ENCODE data around the gene RMI2. TPM values are rescaled to one million over a fixed set of nuclear protein-coding genes. Genes with fewer than 3 reads are reported as not detected.

The RMI2 gene
- total RNA-seq, 2 donors from 2014 or later, result 55.2 to 62.3 TPM

GRCh38 chr16:11359370-11359769 is 14.1 kb downstream of the RMI2 start:
- no peak overlapping the region for H3K27ac Mint-ChIP-seq
- Histone ChIP-seq H3K36me3 (ENCODE audit: control insufficient read depth, insufficient read depth, low read length) (no peaks in the 10 kb centered on the region), H3K9me3 (ENCODE audit: control insufficient read depth, low read length) (no peaks in the 10 kb centered on the region), H3K27ac (ENCODE audit: low read depth, low read length) (no peak overlapping the region), H3K4me1 (ENCODE audit: control insufficient read depth, insufficient read depth, low read length) (peaks cover 7% of the 10 kb centered on the region), H3K9ac (ENCODE audit: extremely low read depth, low read length, poor library complexity, severe bottlenecking) (no peak overlapping the region), H3K4me3 (ENCODE audit: low read length) (no peak overlapping the region), H3K27me3 (ENCODE audit: control insufficient read depth, insufficient read depth, low read length, poor library complexity, severe bottlenecking) (no peaks in the 10 kb centered on the region)
- H3K27me3 Mint-ChIP-seq (ENCODE audit: insufficient read depth), result no peaks in the 10 kb centered on the region
- peak; percentile 44 for DNase-seq
- WGBS, 2 experiments (ENCODE audit: insufficient coverage in 1 of 2, insufficient read length in 1 of 2), result 86 to 92% methylated on average over 5 of the region's 5 CpGs
- H3K4me1 Mint-ChIP-seq, result peaks cover 21% of the 10 kb centered on the region
- H3K4me3 Mint-ChIP-seq, result no peak overlapping the region
- no peaks in the 10 kb centered on the region for H3K36me3 Mint-ChIP-seq (ENCODE audit: low read depth)
- TF ChIP-seq CTCF (conservative IDR thresholded peaks at IDR 0.05), result no peak
- H3K9me3 Mint-ChIP-seq, result no peaks in the 10 kb centered on the region

- Histone ChIP-seq H3K27ac (ENCODE audit: low read depth, low read length) (no peak overlapping the region), H3K36me3 (ENCODE audit: control insufficient read depth, insufficient read depth, low read length) (no peaks in the 10 kb centered on the region), H3K4me3 (ENCODE audit: low read length) (no peak overlapping the region), H3K9me3 (ENCODE audit: control insufficient read depth, low read length) (no peaks in the 10 kb centered on the region), H3K4me1 (ENCODE audit: control insufficient read depth, insufficient read depth, low read length) (peaks cover 3% of the 10 kb centered on the region), H3K9ac (ENCODE audit: extremely low read depth, low read length, poor library complexity, severe bottlenecking) (no peak overlapping the region), H3K27me3 (ENCODE audit: control insufficient read depth, insufficient read depth, low read length, poor library complexity, severe bottlenecking) (no peaks in the 10 kb centered on the region)
- 92 to 94% methylated on average over 10 to 13 of the region's 13 CpGs for WGBS, 2 experiments (ENCODE audit: insufficient coverage in 1 of 2, insufficient read length in 1 of 2)
- Mint-ChIP-seq H3K9me3 (no peaks in the 10 kb centered on the region), H3K4me3 (no peak overlapping the region), H3K4me1 (peaks cover 22% of the 10 kb centered on the region), H3K36me3 (ENCODE audit: low read depth) (no peaks in the 10 kb centered on the region), H3K27me3 (ENCODE audit: insufficient read depth) (no peaks in the 10 kb centered on the region), H3K27ac (no peak overlapping the region)
- TF ChIP-seq CTCF (conservative IDR thresholded peaks at IDR 0.05), result no peak
- no peak for DNase-seq
These were observed 15.5 kb downstream of the RMI2 start for GRCh38 chr16:11360641-11361373.

- Histone ChIP-seq H3K9me3 (ENCODE audit: control insufficient read depth, low read length) (no peaks in the 10 kb centered on the region), H3K4me1 (ENCODE audit: control insufficient read depth, insufficient read depth, low read length) (peaks cover 2% of the 10 kb centered on the region), H3K27ac (ENCODE audit: low read depth, low read length) (no peak overlapping the region), H3K27me3 (ENCODE audit: control insufficient read depth, insufficient read depth, low read length, poor library complexity, severe bottlenecking) (no peaks in the 10 kb centered on the region), H3K36me3 (ENCODE audit: control insufficient read depth, insufficient read depth, low read length) (no peaks in the 10 kb centered on the region), H3K9ac (ENCODE audit: extremely low read depth, low read length, poor library complexity, severe bottlenecking) (no peak overlapping the region), H3K4me3 (ENCODE audit: low read length) (no peak overlapping the region)
- no peaks in the 10 kb centered on the region for H3K9me3 Mint-ChIP-seq
- peaks cover 20% of the 10 kb centered on the region for H3K4me1 Mint-ChIP-seq
- H3K27ac Mint-ChIP-seq, result no peak overlapping the region
- H3K27me3 Mint-ChIP-seq (ENCODE audit: insufficient read depth), result no peaks in the 10 kb centered on the region
- H3K4me3 Mint-ChIP-seq, result no peak overlapping the region
- H3K36me3 Mint-ChIP-seq (ENCODE audit: low read depth), result no peaks in the 10 kb centered on the region
- TF ChIP-seq CTCF (conservative IDR thresholded peaks at IDR 0.05), result no peak
- WGBS, 2 experiments (ENCODE audit: insufficient coverage in 1 of 2, insufficient read length in 1 of 2), result 87 to 96% methylated on average over 9 to 15 of the region's 16 CpGs
- no peak for DNase-seq
These were observed 16.6 kb downstream of the RMI2 start for GRCh38 chr16:11361701-11362451.

All from endodermal cell (in vitro differentiated cells).